Adrenal gland (tissue), 12 donors: ENCODE measurements around the gene ZFHX3. TPM values are rescaled to one million over a fixed set of nuclear protein-coding genes. Genes with fewer than 3 reads are reported as not detected.

ENCODE experiments used
- DNase-seq, 7 donors: peaks; one replicate each; pipeline ENCODE4 v3.0.0-alpha.2; 2019 to 2020
- H3K27ac ChIP-seq, 5 donors: fragments of 200-600 bp; sonication (generic) in 4 of 5; 1 replicate in 3 of 5; 2 replicates in 2 of 5; pipeline versions ENCODE4 v1.5.1 to v1.8.0; 2016 to 2020; ENCODE audit warnings: mild to moderate bottlenecking in 1 of 5
- H3K27me3 ChIP-seq: fragments of 200-600 bp; 2 replicates; pipeline ENCODE4 v1.8.0; 2021
- H3K36me3 ChIP-seq, 2 donors: fragments of 200-600 bp; replicated peaks in 1 of 2; 1 replicate in 1 of 2; 2 replicates in 1 of 2; pipeline versions ENCODE4 v1.5.1 to v1.8.0; 2018 to 2022
- H3K4me1 ChIP-seq, 2 donors: fragments of 200-600 bp; replicated peaks in 1 of 2; 1 replicate in 1 of 2; 2 replicates in 1 of 2; pipeline versions ENCODE4 v1.5.1 to v1.8.0; 2018 to 2021
- H3K4me3 ChIP-seq, 4 donors: fragments of 200-600 bp; sonication (generic) in 3 of 4; one replicate each; pipeline ENCODE4 v1.5.1; 2016 to 2018
- H3K9me3 ChIP-seq, 3 donors: fragments of 200-600 bp; sonication (generic) in 1 of 3; replicated peaks in 1 of 3; 1 replicate in 2 of 3; 2 replicates in 1 of 3; pipeline versions ENCODE4 v1.5.1 to v1.8.0; 2016 to 2021
- CTCF ChIP-seq, 6 experiments: fragments of 450-650 bp in 4 of 6; fragments of 200-600 bp in 2 of 6; sonication (generic) in 1 of 6; IDR thresholded peaks; 1 replicate in 5 of 6; 2 replicates in 1 of 6; pipeline versions ENCODE4 v1.5.1 to v1.8.0; 2016 to 2021; ENCODE audit warnings: antibody characterized with exemption in 6 of 6, mild to moderate bottlenecking in 2 of 6, moderate library complexity in 1 of 6
- POLR2A ChIP-seq, 2 donors: fragments of 450-650 bp; IDR thresholded peaks; one replicate each; pipeline ENCODE4 v1.6.1; 2017; ENCODE audit warnings: antibody characterized with exemption in 2 of 2, mild to moderate bottlenecking in 2 of 2, moderate library complexity in 1 of 2
- WGBS, 4 donors: extraction: QIAGEN DNeasy Blood & Tissue Kit in 2 of 4; methylation state at CpG; one replicate each; pipeline versions ENCODE4 v1.1.5 to v1.1.7; 2013 to 2017; 5-methylcytosine and 5-hydroxymethylcytosine counted together
- intact Hi-C, 2 donors: fragments of 100-400 bp; cut with DNase I; formaldehyde crosslinking; loops; one replicate each; pipeline versions ENCODE4 v1.14.1 to v1.15.0; 2022 to 2023
- polyA plus RNA-seq, 3 donors: library from polyadenylated mRNA; stranded (reverse); fragments of 200-250 nt in 2 of 3; fragments of 350-450 nt in 1 of 3; fragmentation: Illumina TruSeq in 1 of 3; extraction: RNeasy Lipid Tissue Mini Kit (QIAGEN cat#74804) in 1 of 3; gene quantifications; one replicate each; pipeline ENCODE4 v1.2.3, GENCODE V29; 2013 to 2014
- total RNA-seq, 9 donors: library from RNA; depleted of rRNA in 4 of 9; stranded (reverse); fragments of >200 nt in 4 of 9; fragments of 120-200 nt in 1 of 9; fragmentation: NEBNext Ultra II Directional in 1 of 9; extraction: Animal tissue kit (Norgen Biotek cat#: 25700) in 1 of 9; gene quantifications; one replicate each; pipeline versions ENCODE4 v1.1.0 to v1.2.4, GENCODE V29; 2013 to 2023
- donor health status: healthy with polysubstance abuse.
- donor health status: Bipolar disorder and iron deficiency.
- donor health status: DM: yes; HTN: yes; CAD: no.
- donor health status: DM: no; HTN: no; CAD: no.
- donor health status: DM: no; HTN: no; CAD: no.
- donor health status: DM: yes; HTN: yes; CAD: no.

The ZFHX3 gene
- total and polyA plus RNA-seq, 12 donors, result 2.4 to 31.6 (median 19.3) TPM

- WGBS, 4 donors, result 92 to 96% (median 95%) methylated on average over 8 of the region's 8 CpGs
- H3K27ac ChIP-seq, result peak overlapping the region in 4 of 5 donors; percentile 80 to 93 (median 92)
- intact Hi-C loops, result no loop called here
These were observed 102.3 kb downstream of the ZFHX3 start for GRCh38 chr16:72945611-72946010.

DNA sequence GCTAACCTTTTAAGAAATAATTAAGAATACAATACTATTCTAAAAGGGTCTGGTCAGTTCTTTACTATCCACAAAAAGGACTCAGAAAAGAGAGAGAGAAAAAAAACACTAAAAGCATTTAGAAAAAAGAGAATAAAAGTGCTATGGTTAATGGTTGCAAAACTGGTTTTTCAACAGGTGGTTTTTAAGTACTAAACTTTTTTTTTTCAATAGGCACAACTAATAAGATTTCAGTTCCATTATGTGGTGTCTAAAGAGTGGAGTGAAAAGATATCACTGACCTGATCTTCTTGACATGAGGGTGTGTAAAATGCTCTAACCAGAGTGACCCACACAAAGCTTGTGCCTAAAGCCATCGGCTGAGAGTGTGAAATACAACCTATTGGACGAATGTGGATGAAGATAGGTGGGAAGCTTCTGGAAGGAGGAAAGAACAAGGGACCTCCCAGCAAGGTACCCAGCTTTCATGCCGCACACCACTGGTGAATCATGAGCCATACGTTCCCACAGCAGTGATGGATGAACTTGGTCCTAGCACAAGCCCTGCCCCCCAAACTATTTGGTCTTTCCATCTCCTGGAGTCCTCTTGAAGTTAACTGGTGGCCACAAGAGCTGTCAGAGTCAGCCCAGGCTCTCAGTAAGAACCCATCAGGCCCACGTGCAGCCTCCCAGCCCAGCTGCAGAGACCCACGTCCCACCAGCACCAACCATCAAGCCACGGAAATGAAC is 103.0 kb downstream of the ZFHX3 start:
- TF ChIP-seq POLR2A (IDR thresholded peaks at IDR 0.05) (no peak), CTCF (IDR thresholded peaks at IDR 0.05) (no peak)
- intact Hi-C loops, result no loop called here
- Histone ChIP-seq H3K27me3 (no peaks in the 10 kb centered on the region), H3K4me1 (peaks cover 25 to 30% of the 10 kb centered on the region in 2 donors), H3K9me3 (no peaks in the 10 kb centered on the region), H3K27ac (peak overlapping the region in 1 of 5 donors; percentile 92), H3K36me3 (peaks cover 0 to under 1% of the 10 kb centered on the region in 2 donors), H3K4me3 (no peak overlapping the region)
- 71 to 93% (median 82%) methylated on average over 7 of the region's 7 CpGs for WGBS, 4 donors
- no peak for DNase-seq

More at GRCh38 chr16:72945611-72946010, 102.3 kb downstream of the ZFHX3 start:
- H3K36me3 ChIP-seq, result peaks cover 0 to 7% of the 10 kb centered on the region in 2 donors
- DNase-seq, result no peak
- H3K4me1 ChIP-seq, result peaks cover 25 to 30% of the 10 kb centered on the region in 2 donors
- no peak overlapping the region for H3K4me3 ChIP-seq
- TF ChIP-seq POLR2A (IDR thresholded peaks at IDR 0.05) (no peak), CTCF (IDR thresholded peaks at IDR 0.05) (no peak)
- H3K27me3 ChIP-seq, result no peaks in the 10 kb centered on the region
- H3K9me3 ChIP-seq, result no peaks in the 10 kb centered on the region

DNA sequence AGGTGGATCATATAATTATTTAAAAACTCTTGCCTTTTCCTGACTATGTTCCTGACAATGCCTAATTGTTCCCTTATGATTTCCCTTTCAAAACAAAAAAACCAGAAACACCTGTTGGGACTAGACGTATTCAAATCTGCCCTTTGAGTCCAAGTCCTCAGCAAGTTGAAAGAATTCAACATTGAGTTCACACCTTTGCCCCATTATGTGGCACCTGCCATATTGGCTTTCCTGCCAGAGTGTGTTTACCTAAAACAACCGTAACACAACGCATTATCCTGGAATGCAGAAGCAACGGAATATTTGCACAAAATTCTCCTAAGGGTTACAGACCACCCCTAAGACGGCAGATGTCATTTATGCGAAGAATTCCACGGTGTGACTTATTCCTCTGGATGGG is 105.9 kb downstream of the ZFHX3 start:
- H3K27me3 ChIP-seq, result no peaks in the 10 kb centered on the region
- no peak overlapping the region for H3K27ac ChIP-seq
- no peak for DNase-seq
- no peaks in the 10 kb centered on the region for H3K9me3 ChIP-seq
- intact Hi-C loops, result no loop called here
- TF ChIP-seq POLR2A (IDR thresholded peaks at IDR 0.05) (no peak), CTCF (IDR thresholded peaks at IDR 0.05) (no peak)
- H3K36me3 ChIP-seq, result no peaks in the 10 kb centered on the region
- H3K4me1 ChIP-seq, result peaks cover 34 to 39% of the 10 kb centered on the region in 2 donors
- WGBS, 4 donors, result 90 to 96% (median 95%) methylated on average over 7 of the region's 7 CpGs
- no peak overlapping the region for H3K4me3 ChIP-seq

DNA sequence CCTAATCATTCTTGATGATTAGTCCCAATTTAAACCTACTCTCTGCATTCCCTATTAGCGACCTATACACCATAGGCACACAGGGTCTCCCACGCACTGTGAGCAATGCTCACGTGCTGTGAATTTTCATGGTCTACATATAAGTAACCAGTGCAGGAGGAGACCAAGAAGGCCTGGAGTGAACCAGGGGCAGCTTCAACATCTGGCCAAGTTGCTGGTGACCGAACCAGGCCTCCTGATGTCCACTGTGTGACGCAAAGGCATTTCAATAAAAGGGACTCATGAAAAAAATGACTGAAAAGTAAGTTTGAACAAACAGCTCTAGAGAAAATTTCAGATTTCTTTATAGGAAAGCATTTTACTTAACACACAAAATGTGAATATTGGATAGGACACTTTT is 107.0 kb downstream of the ZFHX3 start:
- H3K4me3 ChIP-seq, result no peak overlapping the region
- TF ChIP-seq CTCF (IDR thresholded peaks at IDR 0.05) (no peak), POLR2A (IDR thresholded peaks at IDR 0.05) (no peak)
- intact Hi-C loops, result no loop called here
- H3K4me1 ChIP-seq, result peaks cover 28 to 38% of the 10 kb centered on the region in 2 donors
- H3K27me3 ChIP-seq, result no peaks in the 10 kb centered on the region
- H3K27ac ChIP-seq, result no peak overlapping the region
- WGBS, 4 donors, result 95 to 97% (median 97%) methylated on average over 5 of the region's 5 CpGs
- no peak for DNase-seq
- no peaks in the 10 kb centered on the region for H3K9me3 ChIP-seq
- H3K36me3 ChIP-seq, result no peaks in the 10 kb centered on the region
